HG03039 (cell line): ENCODE measurements around the gene TENT4A.

ENCODE experiments used
- ATAC-seq: cut with Tn5 transposase; IDR thresholded peaks from one replicate; pipeline ENCODE4 v1.9.1; 2021; ENCODE audit warnings: mild to moderate bottlenecking, moderate library complexity; ENCODE audit not compliant: unreplicated experiment

Gene TENT4A

GRCh38 chr5:6749026-6749716 lies 35.9 kb downstream of the TENT4A start:
- ATAC-seq = no peak

DNA sequence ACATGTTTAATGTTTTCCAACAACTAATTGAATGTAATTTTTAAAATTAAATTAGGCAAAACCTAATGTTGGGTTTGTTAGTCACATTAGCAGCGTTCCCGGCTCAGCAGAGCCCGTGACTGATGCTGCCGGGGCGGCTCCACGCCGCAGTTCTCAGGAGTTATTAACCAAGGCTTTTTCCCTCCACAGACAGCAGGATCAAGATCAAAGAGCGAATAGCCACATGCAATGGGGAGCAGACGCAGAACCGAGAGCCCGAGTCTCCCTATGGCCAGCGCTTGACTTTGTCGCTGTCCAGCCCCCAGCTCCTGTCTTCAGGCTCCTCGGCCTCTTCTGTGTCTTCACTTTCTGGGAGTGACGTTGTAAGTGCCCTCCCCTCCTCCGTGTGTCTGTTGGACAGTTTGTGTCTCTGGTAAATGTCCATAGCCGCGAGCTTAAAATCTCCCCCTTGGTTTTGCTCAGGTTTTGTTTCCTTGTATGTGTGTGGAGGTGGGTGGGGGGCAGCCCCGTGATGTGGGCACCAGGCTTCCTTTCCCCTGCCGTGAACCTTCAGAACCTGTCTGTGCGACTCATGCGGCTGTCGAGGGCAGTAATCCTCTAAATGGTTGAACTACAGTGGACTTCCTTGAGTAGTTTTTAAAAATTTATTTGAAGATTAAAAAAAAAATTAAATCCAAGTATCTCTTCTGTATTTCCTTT lies 37.1 kb downstream of the TENT4A start:
- ATAC-seq = no peak

- no peak for ATAC-seq
Measured at GRCh38 chr5:6750951-6751685, 37.9 kb downstream of the TENT4A start.

- ATAC-seq = no peak
Measured at GRCh38 chr5:6752236-6752635, 39.0 kb downstream of the TENT4A start.

- no peak for ATAC-seq
Measured at GRCh38 chr5:6752782-6753181, 39.5 kb downstream of the TENT4A start.

DNA sequence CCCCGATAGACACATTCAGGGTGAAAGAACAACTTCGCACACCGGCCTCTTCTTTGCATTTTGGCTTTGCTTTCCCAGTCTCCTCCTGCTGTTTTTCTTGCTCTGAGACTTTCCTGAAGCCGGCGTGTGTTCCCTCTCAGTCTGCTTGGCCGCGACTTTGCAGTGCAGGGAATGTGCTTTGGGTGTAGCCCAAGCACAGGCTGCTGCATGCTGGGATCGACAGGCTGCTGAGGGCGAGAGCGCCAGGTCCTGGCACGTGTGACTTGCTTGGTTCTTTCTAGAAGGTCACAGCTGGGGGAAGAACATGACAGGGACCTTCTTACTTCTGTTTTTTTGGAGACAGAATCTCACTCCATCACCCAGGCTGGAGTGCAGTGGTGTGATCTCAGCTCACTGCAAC lies 40.6 kb downstream of the TENT4A start:
- ATAC-seq = no peak

DNA sequence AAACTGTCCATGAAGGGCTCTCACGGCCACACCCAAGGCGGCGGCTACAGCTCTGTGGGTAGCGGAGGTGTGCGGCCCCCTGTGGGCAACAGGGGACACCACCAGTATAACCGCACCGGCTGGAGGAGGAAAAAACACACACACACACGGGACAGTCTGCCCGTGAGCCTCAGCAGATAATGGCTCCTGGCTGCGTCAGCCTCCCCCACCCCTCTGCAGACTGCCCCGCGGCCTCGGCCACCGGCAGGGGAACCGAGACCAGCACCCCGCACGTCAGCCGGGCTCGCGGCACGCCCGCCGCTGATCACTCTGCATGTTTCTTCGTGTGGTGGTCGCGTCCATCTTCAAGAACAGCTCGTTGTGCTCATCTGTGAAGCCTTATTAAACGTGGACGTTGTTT lies 41.5 kb downstream of the TENT4A start:
- ATAC-seq = peak; percentile 33

GRCh38 chr5:6755519-6755918 lies 42.3 kb downstream of the TENT4A start:
- ATAC-seq = no peak

DNA sequence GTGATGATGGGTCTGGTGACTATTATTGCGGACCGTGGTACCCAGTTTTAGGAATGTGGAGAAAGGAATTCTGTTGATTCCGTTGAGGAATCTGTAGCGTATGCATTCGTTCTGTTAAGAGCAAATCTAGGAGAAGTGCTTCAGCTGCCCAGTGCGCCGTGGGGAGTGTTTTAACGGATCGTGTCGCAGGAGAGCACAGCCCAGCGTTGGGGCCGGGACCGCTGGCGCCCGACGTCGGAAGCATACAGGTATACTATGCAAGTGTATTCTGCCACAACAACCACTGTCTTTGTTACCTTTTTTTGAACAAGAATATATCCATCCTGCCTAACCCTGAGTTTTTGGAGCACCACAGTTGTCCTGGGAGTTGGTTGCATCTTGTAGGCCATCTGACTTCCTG lies 42.7 kb downstream of the TENT4A start:
- ATAC-seq = no peak

DNA sequence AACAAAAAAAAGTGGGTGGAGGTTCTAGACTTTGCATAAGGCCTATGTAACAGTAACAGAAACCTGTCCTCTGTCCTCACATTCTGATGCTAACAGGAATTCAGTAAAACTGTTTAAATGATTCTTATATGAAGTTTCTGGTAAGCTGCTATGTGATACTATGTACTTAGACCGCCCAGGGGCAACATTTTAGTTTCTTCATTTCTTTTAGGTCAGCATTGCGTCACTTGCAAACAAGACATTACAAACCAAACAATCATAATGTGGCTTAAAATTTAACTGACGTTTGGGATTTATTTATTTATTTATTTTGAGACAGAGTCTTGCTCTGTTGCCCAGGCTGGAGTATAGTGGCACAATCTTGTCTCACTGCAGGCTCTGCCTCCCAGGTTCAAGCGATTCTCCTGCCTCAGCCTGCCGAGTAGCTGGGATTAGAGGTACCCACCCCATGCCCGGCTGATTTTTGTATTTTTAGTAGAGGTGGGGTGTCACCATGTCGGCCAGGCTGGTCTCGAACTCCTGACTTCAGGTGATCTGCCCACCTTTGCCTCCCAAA lies 44.3 kb downstream of the TENT4A start:
- ATAC-seq = no peak

GRCh38 chr5:6758236-6758635 lies 45.0 kb downstream of the TENT4A start:
- no peak for ATAC-seq

DNA sequence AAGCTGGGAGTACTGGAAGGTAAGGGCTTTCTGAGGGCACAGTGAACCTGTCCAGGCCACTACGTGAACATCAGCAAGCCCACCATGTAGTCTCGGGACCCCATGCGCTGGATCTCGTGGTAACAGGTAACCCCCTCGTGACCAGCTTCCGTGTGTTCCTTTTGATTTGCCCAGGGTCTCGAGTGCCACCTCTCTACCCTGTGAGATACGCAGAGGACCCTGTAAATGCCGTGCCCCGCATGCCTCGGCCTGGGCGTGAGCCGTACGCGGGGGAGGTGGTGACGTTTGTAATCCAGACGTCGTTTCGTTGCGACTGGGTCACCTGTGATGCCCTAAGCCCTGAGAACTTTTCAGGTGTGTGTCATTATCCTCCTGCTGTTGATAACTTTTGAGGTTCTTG lies 45.5 kb downstream of the TENT4A start:
- ATAC-seq = no peak

- no peak for ATAC-seq
Measured at GRCh38 chr5:6759401-6759800, 46.2 kb downstream of the TENT4A start.

DNA sequence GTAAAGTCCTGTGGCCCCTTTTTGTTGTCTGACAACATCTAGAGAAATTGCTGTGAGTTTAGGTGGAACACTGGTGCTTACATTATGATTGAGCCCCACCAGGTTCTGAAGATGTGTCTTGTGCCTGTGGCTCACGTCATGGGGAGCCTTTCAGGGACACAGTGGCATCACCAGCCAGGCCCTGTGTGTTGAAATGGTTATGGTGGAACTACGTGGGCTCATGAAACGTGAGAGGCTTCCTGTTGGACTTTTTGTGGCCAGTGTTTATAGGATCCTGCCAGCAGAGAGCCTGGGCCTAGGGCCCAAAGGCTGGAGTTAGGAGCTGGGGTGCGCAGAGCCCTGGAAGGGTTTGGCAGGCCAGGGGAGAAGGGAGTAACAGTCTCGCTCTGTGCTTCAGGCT lies 46.8 kb downstream of the TENT4A start:
- ATAC-seq = no peak

GRCh38 chr5:6760686-6761085 lies 47.5 kb downstream of the TENT4A start:
- no peak for ATAC-seq

GRCh38 chr5:6761333-6761732 lies 48.1 kb downstream of the TENT4A start:
- ATAC-seq = no peak

DNA sequence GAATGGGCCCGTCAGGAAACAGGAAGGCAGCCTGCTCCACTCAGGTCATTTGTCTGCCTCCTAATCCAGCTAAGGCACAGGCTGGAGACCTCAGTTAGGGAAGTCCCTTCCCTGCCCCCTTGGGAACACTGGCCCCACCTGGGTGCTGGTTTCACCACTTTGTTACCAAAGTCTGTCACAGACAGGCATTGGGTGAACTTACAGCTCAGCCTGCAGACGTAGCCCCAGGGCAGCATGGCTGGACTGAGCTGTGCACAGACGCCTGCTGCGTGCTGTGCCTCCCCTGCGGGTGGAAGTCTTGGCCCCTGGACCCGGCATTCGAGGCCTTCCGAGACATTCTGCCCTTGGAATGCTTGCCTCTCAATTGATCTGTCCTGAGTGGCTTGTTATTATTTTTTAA lies 48.9 kb downstream of the TENT4A start:
- no peak for ATAC-seq

GRCh38 chr5:6762697-6763096 lies 49.5 kb downstream of the TENT4A start:
- ATAC-seq = no peak

- ATAC-seq = no peak
Measured at GRCh38 chr5:6763191-6763590, 50.0 kb downstream of the TENT4A start.

GRCh38 chr5:6765612-6766525 lies 52.6 kb downstream of the TENT4A start:
- no peak for ATAC-seq
